GM23338 (cell line): ENCODE results near the gene NBEAL2. TPM values are rescaled to one million over a fixed set of nuclear protein-coding genes. Genes with fewer than 3 reads are reported as not detected.

ENCODE experiments used
- ATAC-seq: fragments of 200-7000 bp; cut with Tn5 transposase; 3 replicates; pipeline ENCODE4 v1.9.1; 2020
- DNase-seq: peaks from one replicate; pipeline ENCODE4 v3.0.0-alpha.2; 2015; ENCODE audit warnings: low spot score
- H2AFZ ChIP-seq: fragments of 200-600 bp; sonication (generic); 2 replicates; pipeline ENCODE4 v1.8.0; 2016; ENCODE audit warnings: antibody characterized with exemption, mild to moderate bottlenecking, moderate library complexity
- H3F3A ChIP-seq: fragments of 200-600 bp; sonication (generic); replicated peaks from 2 replicates; pipeline ENCODE4 v1.8.0; 2017; ENCODE audit warnings: antibody characterized with exemption, mixed run types, low read depth
- H3K27ac ChIP-seq: fragments of 200-600 bp; sonication (generic); 2 replicates; pipeline ENCODE4 v1.6.1; 2016; ENCODE audit warnings: low read depth
- H3K27me3 ChIP-seq: fragments of 200-600 bp; sonication (generic); 2 replicates; pipeline ENCODE4 v1.8.0; 2016; ENCODE audit warnings: mild to moderate bottlenecking, mixed run types, moderate library complexity; ENCODE audit not compliant: insufficient read depth
- H3K36me3 ChIP-seq: fragments of 200-600 bp; sonication (generic); 2 replicates; pipeline ENCODE4 v1.8.0; 2016; ENCODE audit warnings: mild to moderate bottlenecking; ENCODE audit not compliant: insufficient read depth
- H3K4me1 ChIP-seq: fragments of 200-600 bp; sonication (generic); 2 replicates; pipeline ENCODE4 v1.8.0; 2016; ENCODE audit warnings: mild to moderate bottlenecking, moderate library complexity; ENCODE audit not compliant: insufficient read depth
- H3K4me2 ChIP-seq: fragments of 200-600 bp; sonication (generic); 2 replicates; pipeline ENCODE4 v1.7.1; 2017; ENCODE audit warnings: mixed run types
- H3K4me3 ChIP-seq: fragments of 200-600 bp; sonication (generic); 2 replicates; pipeline ENCODE4 v1.6.1; 2016; ENCODE audit warnings: mixed run types
- H3K79me2 ChIP-seq: fragments of 200-600 bp; sonication (generic); replicated peaks from 2 replicates; pipeline ENCODE4 v1.8.0; 2017; ENCODE audit warnings: mild to moderate bottlenecking; ENCODE audit not compliant: insufficient read depth
- H3K9me2 ChIP-seq: fragments of 200-600 bp; sonication (generic); 2 replicates; pipeline ENCODE4 v1.8.0; 2017; ENCODE audit not compliant: insufficient read depth
- H4K20me1 ChIP-seq: fragments of 200-600 bp; sonication (generic); replicated peaks from 2 replicates; pipeline ENCODE4 v1.8.0; 2017; ENCODE audit warnings: mild to moderate bottlenecking; ENCODE audit not compliant: insufficient read depth
- H3K27ac Mint-ChIP-seq: 2 replicates; pipeline ENCODE4 v1.8.0; 2020; ENCODE audit warnings: inconsistent platforms, mild to moderate bottlenecking, moderate library complexity, mixed read lengths
- H3K27me3 Mint-ChIP-seq: 3 replicates; pipeline ENCODE4 v1.8.0; 2022; ENCODE audit warnings: low read depth, mild to moderate bottlenecking, moderate library complexity, mixed read lengths, inconsistent platforms; ENCODE audit not compliant: insufficient read depth, poor library complexity
- H3K36me3 Mint-ChIP-seq: 3 replicates; pipeline ENCODE4 v1.8.0; 2021; ENCODE audit warnings: low read depth, mild to moderate bottlenecking, inconsistent platforms, moderate library complexity, mixed read lengths
- H3K4me1 Mint-ChIP-seq: 3 replicates; pipeline ENCODE4 v1.8.0; 2020; ENCODE audit warnings: mild to moderate bottlenecking, inconsistent platforms, mixed read lengths
- H3K4me3 Mint-ChIP-seq: 3 replicates; pipeline ENCODE4 v1.8.0; 2021; ENCODE audit warnings: moderate library complexity, mild to moderate bottlenecking, inconsistent platforms, mixed read lengths
- H3K9me3 Mint-ChIP-seq: 3 replicates; pipeline ENCODE4 v1.8.0; 2020; ENCODE audit warnings: moderate library complexity, mild to moderate bottlenecking, inconsistent platforms, mixed read lengths
- CREB1 ChIP-seq: fragments of 250-450 bp; sonication (Bioruptor Pico); IDR thresholded peaks from 2 replicates; pipeline ENCODE4 v1.5.0; 2020; ENCODE audit warnings: low read depth, mild to moderate bottlenecking, moderate library complexity
- EZH2 ChIP-seq: fragments of 200-600 bp; sonication (generic); IDR thresholded peaks from one replicate; pipeline ENCODE4 v1.8.0; 2017; ENCODE audit warnings: antibody characterized with exemption, mild to moderate bottlenecking, low read depth; ENCODE audit not compliant: unreplicated experiment
- EZH2phosphoT487 ChIP-seq: fragments of 200-600 bp; sonication (generic); IDR thresholded peaks from one replicate; pipeline ENCODE4 v1.8.1; 2018; ENCODE audit warnings: antibody characterized with exemption; ENCODE audit not compliant: unreplicated experiment
- JUNB ChIP-seq: IDR thresholded peaks from one replicate; pipeline ENCODE4 v1.6.1; 2016; ENCODE audit warnings: antibody characterized with exemption; ENCODE audit not compliant: unreplicated experiment
- NANOG ChIP-seq: IDR thresholded peaks from 2 replicates; pipeline ENCODE4 v1.6.1; 2016; ENCODE audit warnings: antibody characterized with exemption, borderline replicate concordance
- POLR2AphosphoS5 ChIP-seq: IDR thresholded peaks from 2 replicates; pipeline ENCODE4 v1.6.1; 2016; ENCODE audit warnings: antibody characterized with exemption, low read depth
- STAT1 ChIP-seq: IDR thresholded peaks from one replicate; pipeline ENCODE4 v1.6.1; 2016; ENCODE audit warnings: antibody characterized with exemption; ENCODE audit not compliant: unreplicated experiment
- polyA plus RNA-seq: library from polyadenylated mRNA; unstranded; fragments of >200 nt; fragmentation: Nextera tagmentation; extraction: Ambion mirVana; gene quantifications from 2 replicates; pipeline ENCODE4 v1.2.1, GENCODE V29; 2016
- total RNA-seq: library from RNA; depleted of rRNA; stranded (reverse); fragments of >200 nt; shearing (Covaris generic); gene quantifications from 2 replicates; pipeline ENCODE4 v1.2.3, GENCODE V29; 2014
- TF ChIP-seq, protein P1 (sequence below): fragments of 250-450 bp; sonication (Bioruptor Pico); IDR thresholded peaks from 2 replicates; pipeline ENCODE4 v1.5.0; 2020; ENCODE audit warnings: mild to moderate bottlenecking, moderate library complexity
- TF ChIP-seq, protein P2 (sequence below): IDR thresholded peaks from one replicate; pipeline ENCODE4 v1.6.1; 2018; ENCODE audit warnings: antibody characterized with exemption; ENCODE audit not compliant: unreplicated experiment
- TF ChIP-seq, protein P3 (sequence below), 2 experiments: fragments of 200-600 bp in 1 of 2; sonication (generic) in 1 of 2; conservative IDR thresholded peaks; 2 replicates each; pipeline versions ENCODE4 v1.5.1 to v1.6.1; 2016 to 2017; ENCODE audit warnings: antibody characterized with exemption in 2 of 2, low read depth in 2 of 2, mild to moderate bottlenecking in 2 of 2, moderate library complexity in 1 of 2
- TF ChIP-seq, protein P4 (sequence below): IDR thresholded peaks from 2 replicates; pipeline ENCODE4 v1.6.1; 2016; ENCODE audit warnings: antibody characterized with exemption

The NBEAL2 gene
- total and polyA plus RNA-seq, 2 experiments from 2014 or later: 13.5 to 79.9 TPM

DNA sequence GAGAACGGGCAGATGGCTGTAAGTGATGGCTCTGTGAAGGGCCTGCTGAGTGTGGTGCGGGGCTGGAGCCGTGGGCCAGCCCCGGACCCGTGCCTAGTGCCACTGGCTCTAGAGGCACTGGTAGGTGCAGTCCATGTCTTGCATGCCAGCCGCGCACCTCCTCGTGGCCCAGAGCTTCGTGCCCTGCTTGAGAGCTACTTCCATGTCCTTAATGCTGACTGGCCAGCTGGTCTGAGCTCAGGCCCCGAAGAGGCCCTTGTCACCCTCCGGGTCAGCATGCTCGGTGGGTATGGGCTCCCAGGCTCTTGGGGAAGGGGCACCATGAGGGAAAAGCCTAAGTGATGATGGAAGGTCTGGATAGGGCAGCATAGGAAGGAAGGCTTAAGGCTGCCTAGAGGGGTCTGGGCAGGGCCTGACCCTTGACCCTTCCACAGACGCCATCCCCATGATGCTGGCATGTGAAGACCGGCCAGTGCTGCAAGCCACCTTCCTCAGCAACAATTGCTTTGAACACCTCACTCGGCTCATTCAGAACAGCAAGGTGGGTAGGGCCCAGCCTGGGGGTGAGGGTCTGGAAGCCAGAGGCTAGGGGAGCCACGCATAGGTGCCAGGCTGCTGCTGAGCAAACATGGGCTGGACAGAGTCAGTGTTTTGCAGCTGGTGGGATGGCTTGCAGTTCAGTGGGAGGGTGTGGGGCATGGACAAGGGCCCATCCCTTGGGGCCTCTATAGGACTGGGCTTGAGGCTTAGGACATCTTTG is 12.1 kb downstream of the NBEAL2 start:
- H3K4me1 ChIP-seq: peaks cover 12% of the 10 kb centered on the region
- Mint-ChIP-seq H3K27me3 (peaks cover 10% of the 10 kb centered on the region), H3K4me1 (peaks cover 31% of the 10 kb centered on the region), H3K9me3 (no peaks in the 10 kb centered on the region; the same call in 2 of the 3 replicates), H3K4me3 (no peak overlapping the region), H3K27ac (no peak overlapping the region), H3K36me3 (peaks cover 6% of the 10 kb centered on the region; the same call in 1 of the 3 replicates)
- no peaks in the 10 kb centered on the region for H3K27me3 ChIP-seq
- no peak overlapping the region for H3K4me3 ChIP-seq
- no peaks in the 10 kb centered on the region for H3K79me2 ChIP-seq
- H4K20me1 ChIP-seq: no peaks in the 10 kb centered on the region
- ATAC-seq (no peak), DNase-seq (no peak)
- no peak overlapping the region for H3K27ac ChIP-seq
- H2AFZ ChIP-seq: no peak overlapping the region
- no peaks in the 10 kb centered on the region for H3K9me2 ChIP-seq
- 0 out of 2 replicates have a peak, but pooled peaks cover 4% of the 10 kb centered on the region for H3F3A ChIP-seq
- no peak overlapping the region for H3K4me2 ChIP-seq
- TF ChIP-seq, protein P1, sequence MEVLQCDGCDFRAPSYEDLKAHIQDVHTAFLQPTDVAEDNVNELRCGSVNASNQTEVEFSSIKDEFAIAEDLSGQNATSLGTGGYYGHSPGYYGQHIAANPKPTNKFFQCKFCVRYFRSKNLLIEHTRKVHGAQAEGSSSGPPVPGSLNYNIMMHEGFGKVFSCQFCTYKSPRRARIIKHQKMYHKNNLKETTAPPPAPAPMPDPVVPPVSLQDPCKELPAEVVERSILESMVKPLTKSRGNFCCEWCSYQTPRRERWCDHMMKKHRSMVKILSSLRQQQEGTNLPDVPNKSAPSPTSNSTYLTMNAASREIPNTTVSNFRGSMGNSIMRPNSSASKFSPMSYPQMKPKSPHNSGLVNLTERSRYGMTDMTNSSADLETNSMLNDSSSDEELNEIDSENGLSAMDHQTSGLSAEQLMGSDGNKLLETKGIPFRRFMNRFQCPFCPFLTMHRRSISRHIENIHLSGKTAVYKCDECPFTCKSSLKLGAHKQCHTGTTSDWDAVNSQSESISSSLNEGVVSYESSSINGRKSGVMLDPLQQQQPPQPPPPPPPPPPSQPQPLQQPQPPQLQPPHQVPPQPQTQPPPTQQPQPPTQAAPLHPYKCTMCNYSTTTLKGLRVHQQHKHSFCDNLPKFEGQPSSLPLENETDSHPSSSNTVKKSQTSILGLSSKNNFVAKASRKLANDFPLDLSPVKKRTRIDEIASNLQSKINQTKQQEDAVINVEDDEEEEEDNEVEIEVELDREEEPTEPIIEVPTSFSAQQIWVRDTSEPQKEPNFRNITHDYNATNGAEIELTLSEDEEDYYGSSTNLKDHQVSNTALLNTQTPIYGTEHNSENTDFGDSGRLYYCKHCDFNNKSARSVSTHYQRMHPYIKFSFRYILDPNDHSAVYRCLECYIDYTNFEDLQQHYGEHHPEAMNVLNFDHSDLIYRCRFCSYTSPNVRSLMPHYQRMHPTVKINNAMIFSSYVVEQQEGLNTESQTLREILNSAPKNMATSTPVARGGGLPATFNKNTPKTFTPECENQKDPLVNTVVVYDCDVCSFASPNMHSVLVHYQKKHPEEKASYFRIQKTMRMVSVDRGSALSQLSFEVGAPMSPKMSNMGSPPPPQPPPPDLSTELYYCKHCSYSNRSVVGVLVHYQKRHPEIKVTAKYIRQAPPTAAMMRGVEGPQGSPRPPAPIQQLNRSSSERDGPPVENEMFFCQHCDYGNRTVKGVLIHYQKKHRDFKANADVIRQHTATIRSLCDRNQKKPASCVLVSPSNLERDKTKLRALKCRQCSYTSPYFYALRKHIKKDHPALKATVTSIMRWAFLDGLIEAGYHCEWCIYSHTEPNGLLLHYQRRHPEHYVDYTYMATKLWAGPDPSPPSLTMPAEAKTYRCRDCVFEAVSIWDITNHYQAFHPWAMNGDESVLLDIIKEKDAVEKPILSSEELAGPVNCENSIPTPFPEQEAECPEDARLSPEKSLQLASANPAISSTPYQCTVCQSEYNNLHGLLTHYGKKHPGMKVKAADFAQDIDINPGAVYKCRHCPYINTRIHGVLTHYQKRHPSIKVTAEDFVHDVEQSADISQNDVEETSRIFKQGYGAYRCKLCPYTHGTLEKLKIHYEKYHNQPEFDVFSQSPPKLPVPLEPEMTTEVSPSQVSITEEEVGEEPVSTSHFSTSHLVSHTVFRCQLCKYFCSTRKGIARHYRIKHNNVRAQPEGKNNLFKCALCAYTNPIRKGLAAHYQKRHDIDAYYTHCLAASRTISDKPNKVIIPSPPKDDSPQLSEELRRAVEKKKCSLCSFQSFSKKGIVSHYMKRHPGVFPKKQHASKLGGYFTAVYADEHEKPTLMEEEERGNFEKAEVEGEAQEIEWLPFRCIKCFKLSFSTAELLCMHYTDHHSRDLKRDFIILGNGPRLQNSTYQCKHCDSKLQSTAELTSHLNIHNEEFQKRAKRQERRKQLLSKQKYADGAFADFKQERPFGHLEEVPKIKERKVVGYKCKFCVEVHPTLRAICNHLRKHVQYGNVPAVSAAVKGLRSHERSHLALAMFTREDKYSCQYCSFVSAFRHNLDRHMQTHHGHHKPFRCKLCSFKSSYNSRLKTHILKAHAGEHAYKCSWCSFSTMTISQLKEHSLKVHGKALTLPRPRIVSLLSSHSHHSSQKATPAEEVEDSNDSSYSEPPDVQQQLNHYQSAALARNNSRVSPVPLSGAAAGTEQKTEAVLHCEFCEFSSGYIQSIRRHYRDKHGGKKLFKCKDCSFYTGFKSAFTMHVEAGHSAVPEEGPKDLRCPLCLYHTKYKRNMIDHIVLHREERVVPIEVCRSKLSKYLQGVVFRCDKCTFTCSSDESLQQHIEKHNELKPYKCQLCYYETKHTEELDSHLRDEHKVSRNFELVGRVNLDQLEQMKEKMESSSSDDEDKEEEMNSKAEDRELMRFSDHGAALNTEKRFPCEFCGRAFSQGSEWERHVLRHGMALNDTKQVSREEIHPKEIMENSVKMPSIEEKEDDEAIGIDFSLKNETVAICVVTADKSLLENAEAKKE (CRISPR knock-in tag): no peak
- TF ChIP-seq NANOG: no peak
- TF ChIP-seq EZH2: no peak
- TF ChIP-seq JUNB: no peak
- no peak for TF ChIP-seq CREB1 (CRISPR knock-in tag)
- TF ChIP-seq, protein P2, sequence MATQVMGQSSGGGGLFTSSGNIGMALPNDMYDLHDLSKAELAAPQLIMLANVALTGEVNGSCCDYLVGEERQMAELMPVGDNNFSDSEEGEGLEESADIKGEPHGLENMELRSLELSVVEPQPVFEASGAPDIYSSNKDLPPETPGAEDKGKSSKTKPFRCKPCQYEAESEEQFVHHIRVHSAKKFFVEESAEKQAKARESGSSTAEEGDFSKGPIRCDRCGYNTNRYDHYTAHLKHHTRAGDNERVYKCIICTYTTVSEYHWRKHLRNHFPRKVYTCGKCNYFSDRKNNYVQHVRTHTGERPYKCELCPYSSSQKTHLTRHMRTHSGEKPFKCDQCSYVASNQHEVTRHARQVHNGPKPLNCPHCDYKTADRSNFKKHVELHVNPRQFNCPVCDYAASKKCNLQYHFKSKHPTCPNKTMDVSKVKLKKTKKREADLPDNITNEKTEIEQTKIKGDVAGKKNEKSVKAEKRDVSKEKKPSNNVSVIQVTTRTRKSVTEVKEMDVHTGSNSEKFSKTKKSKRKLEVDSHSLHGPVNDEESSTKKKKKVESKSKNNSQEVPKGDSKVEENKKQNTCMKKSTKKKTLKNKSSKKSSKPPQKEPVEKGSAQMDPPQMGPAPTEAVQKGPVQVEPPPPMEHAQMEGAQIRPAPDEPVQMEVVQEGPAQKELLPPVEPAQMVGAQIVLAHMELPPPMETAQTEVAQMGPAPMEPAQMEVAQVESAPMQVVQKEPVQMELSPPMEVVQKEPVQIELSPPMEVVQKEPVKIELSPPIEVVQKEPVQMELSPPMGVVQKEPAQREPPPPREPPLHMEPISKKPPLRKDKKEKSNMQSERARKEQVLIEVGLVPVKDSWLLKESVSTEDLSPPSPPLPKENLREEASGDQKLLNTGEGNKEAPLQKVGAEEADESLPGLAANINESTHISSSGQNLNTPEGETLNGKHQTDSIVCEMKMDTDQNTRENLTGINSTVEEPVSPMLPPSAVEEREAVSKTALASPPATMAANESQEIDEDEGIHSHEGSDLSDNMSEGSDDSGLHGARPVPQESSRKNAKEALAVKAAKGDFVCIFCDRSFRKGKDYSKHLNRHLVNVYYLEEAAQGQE: no peak
- no peak for TF ChIP-seq EZH2phosphoT487
- TF ChIP-seq, protein P3, sequence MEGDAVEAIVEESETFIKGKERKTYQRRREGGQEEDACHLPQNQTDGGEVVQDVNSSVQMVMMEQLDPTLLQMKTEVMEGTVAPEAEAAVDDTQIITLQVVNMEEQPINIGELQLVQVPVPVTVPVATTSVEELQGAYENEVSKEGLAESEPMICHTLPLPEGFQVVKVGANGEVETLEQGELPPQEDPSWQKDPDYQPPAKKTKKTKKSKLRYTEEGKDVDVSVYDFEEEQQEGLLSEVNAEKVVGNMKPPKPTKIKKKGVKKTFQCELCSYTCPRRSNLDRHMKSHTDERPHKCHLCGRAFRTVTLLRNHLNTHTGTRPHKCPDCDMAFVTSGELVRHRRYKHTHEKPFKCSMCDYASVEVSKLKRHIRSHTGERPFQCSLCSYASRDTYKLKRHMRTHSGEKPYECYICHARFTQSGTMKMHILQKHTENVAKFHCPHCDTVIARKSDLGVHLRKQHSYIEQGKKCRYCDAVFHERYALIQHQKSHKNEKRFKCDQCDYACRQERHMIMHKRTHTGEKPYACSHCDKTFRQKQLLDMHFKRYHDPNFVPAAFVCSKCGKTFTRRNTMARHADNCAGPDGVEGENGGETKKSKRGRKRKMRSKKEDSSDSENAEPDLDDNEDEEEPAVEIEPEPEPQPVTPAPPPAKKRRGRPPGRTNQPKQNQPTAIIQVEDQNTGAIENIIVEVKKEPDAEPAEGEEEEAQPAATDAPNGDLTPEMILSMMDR (conservative IDR thresholded peaks at IDR 0.05; ENCODE audit: low read depth in 2 of 2): no peak
- no peak for TF ChIP-seq POLR2AphosphoS5
- no peak for TF ChIP-seq STAT1
- TF ChIP-seq, protein P4, sequence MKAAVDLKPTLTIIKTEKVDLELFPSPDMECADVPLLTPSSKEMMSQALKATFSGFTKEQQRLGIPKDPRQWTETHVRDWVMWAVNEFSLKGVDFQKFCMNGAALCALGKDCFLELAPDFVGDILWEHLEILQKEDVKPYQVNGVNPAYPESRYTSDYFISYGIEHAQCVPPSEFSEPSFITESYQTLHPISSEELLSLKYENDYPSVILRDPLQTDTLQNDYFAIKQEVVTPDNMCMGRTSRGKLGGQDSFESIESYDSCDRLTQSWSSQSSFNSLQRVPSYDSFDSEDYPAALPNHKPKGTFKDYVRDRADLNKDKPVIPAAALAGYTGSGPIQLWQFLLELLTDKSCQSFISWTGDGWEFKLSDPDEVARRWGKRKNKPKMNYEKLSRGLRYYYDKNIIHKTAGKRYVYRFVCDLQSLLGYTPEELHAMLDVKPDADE: no peak
- H3K36me3 ChIP-seq: no peaks in the 10 kb centered on the region
